HG02763 (cell line): Measurements from ENCODE around the gene MARVELD2.

Experiments used
- ATAC-seq: cut with Tn5 transposase; IDR thresholded peaks from one replicate; pipeline ENCODE4 v1.9.1; 2021; ENCODE audit warnings: mild to moderate bottlenecking, moderate library complexity; ENCODE audit not compliant: unreplicated experiment

MARVELD2 gene

DNA sequence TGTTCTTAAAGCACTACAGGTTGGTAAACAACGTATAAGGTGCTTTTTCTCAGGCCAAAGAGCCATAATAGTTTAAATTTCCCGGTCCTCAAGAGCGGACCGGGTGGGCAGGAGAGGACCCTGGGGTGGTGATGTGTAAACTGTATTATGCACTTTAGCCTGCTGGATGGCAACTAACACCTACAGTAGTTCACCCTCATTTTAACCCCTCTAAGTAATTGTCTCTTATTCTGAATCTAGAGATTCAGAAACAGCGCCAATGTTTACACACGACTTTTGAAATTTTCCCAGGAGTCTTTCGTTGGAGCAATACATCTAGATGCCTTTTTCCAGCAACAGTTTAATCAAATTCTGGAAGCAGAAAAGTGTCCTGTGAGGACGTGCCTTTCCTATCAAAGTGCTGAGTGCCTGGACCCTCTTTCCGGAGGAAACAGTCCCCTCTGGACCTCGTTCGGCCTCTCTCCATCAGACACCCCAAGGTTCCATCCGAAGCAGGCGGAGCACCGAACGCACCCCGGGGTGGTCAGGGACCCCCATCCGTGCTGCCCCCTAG is 77.0 kb downstream of the MARVELD2 start:
- no peak for ATAC-seq

GRCh38 chr5:69492391-69492922 is 77.5 kb downstream of the MARVELD2 start, which contains the start of gene OCLN:
Gene OCLN, plus strand, starts transcription at chr5:69492790. Its CDS starts 11,455 bp downstream, at chr5:69504245.
- ATAC-seq, result no peak

GRCh38 chr5:69492923-69493395 is 78.0 kb downstream of the MARVELD2 start:
- ATAC-seq, result no peak

DNA sequence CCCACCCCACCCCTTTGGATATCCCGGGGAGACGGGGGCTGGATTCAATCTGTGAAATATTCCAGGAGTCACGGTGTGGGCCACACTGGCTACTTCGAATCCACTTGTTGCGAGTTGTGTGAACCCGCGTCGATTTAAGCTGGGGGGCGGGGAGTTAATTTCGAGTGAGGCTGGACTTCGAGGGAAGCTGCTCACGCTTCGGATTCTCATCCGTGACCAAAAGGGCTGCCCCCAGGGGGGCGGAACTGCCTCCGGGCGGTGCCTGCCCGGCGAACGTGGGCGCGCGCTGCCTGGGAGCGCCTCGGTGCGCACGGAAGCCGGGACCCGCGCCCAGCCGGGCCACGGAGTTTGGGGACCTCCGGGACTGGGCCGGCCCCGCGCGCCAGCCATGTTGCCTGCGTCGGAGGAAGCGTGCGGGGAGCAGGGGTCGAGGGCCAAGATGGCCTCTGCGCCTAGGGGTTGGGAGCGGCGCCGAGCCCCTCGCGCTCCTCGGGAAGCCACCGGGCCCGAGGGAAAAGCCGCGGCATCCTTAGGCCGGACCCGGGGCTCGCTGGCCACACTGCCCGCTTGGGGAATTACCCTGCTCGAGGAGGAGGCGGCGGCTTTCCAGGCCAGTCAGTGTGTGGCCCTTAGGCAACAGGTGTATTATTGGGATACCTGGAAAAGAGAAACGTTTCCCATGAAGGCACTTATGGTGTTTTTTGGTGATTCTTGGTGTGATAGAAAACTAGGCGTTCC is 78.6 kb downstream of the MARVELD2 start:
- no peak for ATAC-seq
